ENCODE data around the gene NDUFB7. TPM values are rescaled to one million over a fixed set of nuclear protein-coding genes. Genes with fewer than 3 reads are reported as not detected.
A peak's percentile ranks its signal among the peaks of the same experiment; 100 is the strongest.
"Not testable (repeated sequence)": the region's sequence is repeated elsewhere in the genome, so short reads cannot be mapped to it uniquely, and the experiment has no call there.

Gene NDUFB7
- total RNA-seq, 1 experiment from 2014 or later: 180 TPM

- no peak overlapping the region for H3K4me3 ChIP-seq (ENCODE audit: low read depth in 2 of 2, low read length in 2 of 2)
- in situ Hi-C loops (cut with HindIII; ENCODE audit: low pct_unique_long_range_greater_than_20kb, low sequenced_read_pairs) (no loop called here), intact Hi-C loops (cut with micrococcal nuclease; ENCODE audit: unreplicated experiment) (no loop called here)
- no peak for ATAC-seq
- POLR2A ChIA-PET: no interaction called here
- no peaks in the 10 kb centered on the region for H3K27me3 ChIP-seq (ENCODE audit: control insufficient read depth, insufficient read depth, low read length)
- TF ChIP-seq POLR2AphosphoS5 (IDR thresholded peaks at IDR 0.05; ENCODE audit: low read depth, low read length) (no peak), TCF7L2 (IDR thresholded peaks at IDR 0.05; ENCODE audit: low read depth, low read length) (no peak), SIN3A (IDR thresholded peaks at IDR 0.05; ENCODE audit: borderline replicate concordance, insufficient read depth, low read depth, low read length) (no peak), CTCF (IDR thresholded peaks at IDR 0.05) (no peak), REST (IDR thresholded peaks at IDR 0.05; ENCODE audit: insufficient read depth in 1 of 2, low read depth in 2 of 2, low read length in 1 of 2) (no peak)
- H3K27ac ChIP-seq (ENCODE audit: low read length): peak overlapping the region; percentile 69
- no peak for DNase-seq (ENCODE audit: low read depth, low spot score)
- no peaks in the 10 kb centered on the region for H3K36me3 ChIP-seq (ENCODE audit: control insufficient read depth, insufficient read depth, low read length)
- H3K4me1 ChIP-seq (ENCODE audit: control insufficient read depth, insufficient read depth, low read length): peaks cover 52% of the 10 kb centered on the region
- BruUV-seq (replicated peaks): no TSS peak
- H3K9me3 ChIP-seq (ENCODE audit: control insufficient read depth, insufficient read depth, low read depth, low read length): no peaks in the 10 kb centered on the region
- CTCF ChIA-PET: no interaction called here
Measured at GRCh38 chr19:14553042-14553938, 18.6 kb downstream of the NDUFB7 start.

- ATAC-seq; CTCF ChIA-PET; in situ Hi-C loops (cut with HindIII; ENCODE audit: low pct_unique_long_range_greater_than_20kb, low sequenced_read_pairs); H3K4me3 ChIP-seq (ENCODE audit: low read depth in 2 of 2, low read length in 2 of 2); H3K36me3 ChIP-seq (ENCODE audit: control insufficient read depth, insufficient read depth, low read length); DNase-seq (ENCODE audit: low read depth, low spot score); H3K27ac ChIP-seq (ENCODE audit: low read length); intact Hi-C loops (cut with micrococcal nuclease; ENCODE audit: unreplicated experiment); H3K9me3 ChIP-seq (ENCODE audit: control insufficient read depth, insufficient read depth, low read depth, low read length); BruUV-seq (replicated peaks); H3K27me3 ChIP-seq (ENCODE audit: control insufficient read depth, insufficient read depth, low read length); POLR2A ChIA-PET: not testable (repeated sequence)
- peaks cover 47% of the 10 kb centered on the region for H3K4me1 ChIP-seq (ENCODE audit: control insufficient read depth, insufficient read depth, low read length)
Measured at GRCh38 chr19:14552006-14552360, 19.9 kb downstream of the NDUFB7 start.

GRCh38 chr19:14551134-14552005, 20.5 kb downstream of the NDUFB7 start:
- intact Hi-C loops (cut with micrococcal nuclease; ENCODE audit: unreplicated experiment); in situ Hi-C loops (cut with HindIII; ENCODE audit: low pct_unique_long_range_greater_than_20kb, low sequenced_read_pairs); DNase-seq (ENCODE audit: low read depth, low spot score); H3K4me3 ChIP-seq (ENCODE audit: low read depth in 2 of 2, low read length in 2 of 2); POLR2A ChIA-PET; CTCF ChIA-PET; H3K36me3 ChIP-seq (ENCODE audit: control insufficient read depth, insufficient read depth, low read length); H3K27me3 ChIP-seq (ENCODE audit: control insufficient read depth, insufficient read depth, low read length); BruUV-seq (replicated peaks); H3K9me3 ChIP-seq (ENCODE audit: control insufficient read depth, insufficient read depth, low read depth, low read length): not testable (repeated sequence)
- H3K27ac ChIP-seq (ENCODE audit: low read length): peak overlapping the region; percentile 78
- H3K4me1 ChIP-seq (ENCODE audit: control insufficient read depth, insufficient read depth, low read length): peaks cover 43% of the 10 kb centered on the region
- peak; percentile 47 for ATAC-seq
